Suprapubic skin (tissue), 4 donors: ENCODE measurements around the gene MARK3. TPM values are rescaled to one million over a fixed set of nuclear protein-coding genes. Genes with fewer than 3 reads are reported as not detected.
A peak's percentile ranks its signal among the peaks of the same experiment; 100 is the strongest.

Experiments
- DNase-seq, 2 donors: peaks; one replicate each; pipeline ENCODE4 v3.0.0-alpha.2; 2019; ENCODE audit warnings: low spot score in 2 of 2
- H3K27ac ChIP-seq: fragments of 200-600 bp; sonication (generic); one replicate; pipeline ENCODE4 v1.5.1; 2019
- H3K27me3 ChIP-seq: fragments of 200-600 bp; sonication (generic); one replicate; pipeline ENCODE4 v1.5.1; 2019
- H3K36me3 ChIP-seq: fragments of 200-600 bp; sonication (generic); one replicate; pipeline ENCODE4 v1.5.1; 2019
- H3K4me1 ChIP-seq: fragments of 200-600 bp; sonication (generic); one replicate; pipeline ENCODE4 v1.5.1; 2019
- H3K4me3 ChIP-seq: fragments of 200-600 bp; sonication (generic); one replicate; pipeline ENCODE4 v1.5.1; 2019; ENCODE audit warnings: mild to moderate bottlenecking
- H3K9me3 ChIP-seq: fragments of 200-600 bp; sonication (generic); one replicate; pipeline ENCODE4 v1.5.1; 2019
- EP300 ChIP-seq: sonication (generic); formaldehyde crosslinking; IDR thresholded peaks from one replicate; pipeline ENCODE4 v1.6.1; 2017; ENCODE audit warnings: antibody characterized with exemption
- POLR2A ChIP-seq, 2 donors: fragments of 450-650 bp; IDR thresholded peaks; one replicate each; pipeline ENCODE4 v1.6.1; 2017; ENCODE audit warnings: antibody characterized with exemption in 2 of 2, mild to moderate bottlenecking in 2 of 2, moderate library complexity in 2 of 2
- POLR2AphosphoS5 ChIP-seq, 3 donors: sonication (generic); formaldehyde crosslinking; IDR thresholded peaks; one replicate each; pipeline ENCODE4 v1.6.1; 2017; ENCODE audit warnings: antibody characterized with exemption in 3 of 3
- WGBS: methylation state at CpG from one replicate; pipeline ENCODE4 v1.1.5; 2018; 5-methylcytosine and 5-hydroxymethylcytosine counted together
- total RNA-seq, 4 donors: library from RNA; depleted of rRNA; stranded (reverse); fragments of >200 nt; gene quantifications; one replicate each; pipeline ENCODE4 v1.1.0, GENCODE V29; 2016
- TF ChIP-seq, protein P1 (sequence below), 2 donors: fragments of 200-600 bp in 1 of 2; fragments of 450-650 bp in 1 of 2; sonication (generic) in 1 of 2; IDR thresholded peaks; one replicate each; pipeline ENCODE4 v1.5.1; 2016 to 2019; ENCODE audit warnings: antibody characterized with exemption in 2 of 2, mild to moderate bottlenecking in 1 of 2, moderate library complexity in 1 of 2

MARK3 gene
- total RNA-seq, 4 donors from 2014 or later: 44.6 to 95.2 (median 57.2) TPM

DNA sequence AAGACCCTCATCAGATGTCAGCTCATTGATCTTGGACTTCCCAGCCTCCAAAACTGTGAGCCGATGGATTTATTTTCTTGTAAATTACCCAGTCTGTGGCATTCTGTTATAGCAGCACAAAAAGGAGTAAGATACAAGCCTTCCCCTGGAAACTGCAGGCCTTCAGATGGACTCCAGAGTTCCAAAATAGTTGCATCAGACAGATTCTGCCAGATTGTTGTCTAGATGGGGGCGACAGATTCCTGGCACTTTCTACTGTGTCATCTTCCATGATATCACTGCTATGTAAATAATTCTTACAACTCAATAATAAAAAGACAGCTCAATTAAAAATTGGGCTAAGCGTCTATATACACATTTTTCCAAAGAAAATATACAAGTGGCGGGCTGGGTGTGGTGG, 17.2 kb upstream of the MARK3 start:
- no peak overlapping the region for H3K27ac ChIP-seq
- DNase-seq: peak in 1 of 2 donors; percentile 0
- H3K4me1 ChIP-seq: no peaks in the 10 kb centered on the region
- TF ChIP-seq POLR2A (IDR thresholded peaks at IDR 0.05) (no peak), EP300 (no peak), POLR2AphosphoS5 (IDR thresholded peaks at IDR 0.05) (no peak)
- TF ChIP-seq, protein P1, sequence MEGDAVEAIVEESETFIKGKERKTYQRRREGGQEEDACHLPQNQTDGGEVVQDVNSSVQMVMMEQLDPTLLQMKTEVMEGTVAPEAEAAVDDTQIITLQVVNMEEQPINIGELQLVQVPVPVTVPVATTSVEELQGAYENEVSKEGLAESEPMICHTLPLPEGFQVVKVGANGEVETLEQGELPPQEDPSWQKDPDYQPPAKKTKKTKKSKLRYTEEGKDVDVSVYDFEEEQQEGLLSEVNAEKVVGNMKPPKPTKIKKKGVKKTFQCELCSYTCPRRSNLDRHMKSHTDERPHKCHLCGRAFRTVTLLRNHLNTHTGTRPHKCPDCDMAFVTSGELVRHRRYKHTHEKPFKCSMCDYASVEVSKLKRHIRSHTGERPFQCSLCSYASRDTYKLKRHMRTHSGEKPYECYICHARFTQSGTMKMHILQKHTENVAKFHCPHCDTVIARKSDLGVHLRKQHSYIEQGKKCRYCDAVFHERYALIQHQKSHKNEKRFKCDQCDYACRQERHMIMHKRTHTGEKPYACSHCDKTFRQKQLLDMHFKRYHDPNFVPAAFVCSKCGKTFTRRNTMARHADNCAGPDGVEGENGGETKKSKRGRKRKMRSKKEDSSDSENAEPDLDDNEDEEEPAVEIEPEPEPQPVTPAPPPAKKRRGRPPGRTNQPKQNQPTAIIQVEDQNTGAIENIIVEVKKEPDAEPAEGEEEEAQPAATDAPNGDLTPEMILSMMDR (IDR thresholded peaks at IDR 0.05): no peak
- H3K27me3 ChIP-seq: no peaks in the 10 kb centered on the region
- no peak overlapping the region for H3K4me3 ChIP-seq
- peaks cover 8% of the 10 kb centered on the region for H3K9me3 ChIP-seq
- H3K36me3 ChIP-seq: no peaks in the 10 kb centered on the region
- WGBS: 64% methylated on average over 4 of the region's 4 CpGs

DNA sequence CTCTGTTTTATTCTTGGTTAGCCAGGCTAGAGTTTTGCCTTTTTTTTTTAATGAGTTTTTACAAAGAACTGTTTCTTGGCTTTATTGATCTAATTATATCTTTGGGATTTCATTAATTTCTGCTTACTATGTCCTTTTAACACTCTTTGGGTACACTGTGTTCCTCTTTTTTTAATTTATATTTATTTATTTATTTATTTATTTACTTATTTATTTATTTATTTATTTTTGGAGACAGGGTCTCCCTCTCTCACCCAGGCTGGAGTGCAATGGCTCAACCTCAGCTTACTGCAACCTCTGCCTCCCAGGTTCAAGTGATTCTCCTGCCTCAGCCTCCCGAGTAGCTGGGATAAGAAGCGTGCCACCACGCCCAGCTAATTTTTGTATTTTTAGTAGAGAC, 15.1 kb upstream of the MARK3 start:
- TF ChIP-seq, protein P1 (IDR thresholded peaks at IDR 0.05): no peak
- TF ChIP-seq POLR2AphosphoS5 (IDR thresholded peaks at IDR 0.05): no peak
- TF ChIP-seq EP300: no peak
- TF ChIP-seq POLR2A (IDR thresholded peaks at IDR 0.05): no peak
- DNase-seq: no peak
- H3K27me3 ChIP-seq: no peaks in the 10 kb centered on the region
- no peaks in the 10 kb centered on the region for H3K4me1 ChIP-seq
- WGBS: 89% methylated on average over 3 of the region's 3 CpGs
- H3K36me3 ChIP-seq: no peaks in the 10 kb centered on the region
- H3K9me3 ChIP-seq: no peaks in the 10 kb centered on the region
- H3K27ac ChIP-seq: no peak overlapping the region
- no peak overlapping the region for H3K4me3 ChIP-seq

DNA sequence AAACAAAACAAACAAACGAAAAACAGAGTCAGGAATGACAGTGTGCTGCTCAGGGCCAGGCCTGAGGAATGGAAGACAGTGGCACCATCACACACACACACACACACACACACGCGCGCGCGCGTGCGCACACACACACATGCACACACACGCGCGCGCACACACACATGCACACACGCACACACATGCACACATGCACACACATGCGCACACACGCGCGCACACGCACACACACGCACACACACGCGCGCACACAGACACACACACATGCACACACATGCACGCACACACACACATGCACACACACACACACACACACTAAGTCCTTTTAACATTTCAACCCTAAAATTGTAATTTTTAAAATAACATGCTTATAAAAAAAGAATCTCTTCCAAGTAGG, 13.2 kb upstream of the MARK3 start:
- no peaks in the 10 kb centered on the region for H3K27me3 ChIP-seq
- no peak overlapping the region for H3K27ac ChIP-seq
- 73% methylated on average over 23 of the region's 23 CpGs for WGBS

DNA sequence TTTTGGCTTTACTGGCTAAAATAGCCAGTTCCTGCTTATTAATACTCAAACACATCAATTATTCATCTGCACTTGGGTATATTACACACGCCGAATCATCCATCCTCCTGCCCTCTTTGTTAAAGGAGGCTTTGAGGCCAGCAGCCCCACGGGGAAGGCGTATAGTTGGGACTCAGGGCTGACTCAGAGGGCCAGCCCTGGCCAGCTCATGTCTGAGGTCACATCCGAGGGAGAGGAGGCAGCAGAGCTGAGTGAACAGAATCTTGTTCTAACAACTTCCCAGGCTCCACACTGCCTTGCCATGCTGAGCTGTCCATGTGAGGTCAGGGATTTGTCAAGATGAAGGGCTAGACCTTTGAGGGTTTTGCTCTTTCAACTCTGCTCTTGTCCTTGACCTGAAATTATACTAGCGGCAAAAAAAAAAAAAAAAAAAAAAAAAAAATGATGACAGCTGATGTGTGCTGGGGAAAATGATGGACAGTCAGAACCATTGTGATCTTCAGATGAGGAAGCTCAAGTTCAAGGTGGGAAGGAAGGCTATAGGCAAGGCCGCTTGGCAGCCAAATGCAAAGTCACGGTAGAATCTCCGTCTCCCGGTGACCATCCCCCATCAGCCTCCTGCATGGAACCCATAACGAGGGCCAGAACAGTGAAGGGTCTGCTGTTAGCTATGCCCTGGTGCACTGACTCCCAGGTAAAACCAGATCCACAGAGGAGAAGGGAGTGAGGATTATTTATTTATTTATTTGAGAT, 12.5 kb upstream of the MARK3 start:
- H3K4me1 ChIP-seq: no peaks in the 10 kb centered on the region
- H3K9me3 ChIP-seq: no peaks in the 10 kb centered on the region
- no peak overlapping the region for H3K27ac ChIP-seq
- TF ChIP-seq POLR2A (IDR thresholded peaks at IDR 0.05) (no peak), EP300 (no peak), POLR2AphosphoS5 (IDR thresholded peaks at IDR 0.05) (no peak)
- TF ChIP-seq, protein P1 (IDR thresholded peaks at IDR 0.05): no peak
- no peak overlapping the region for H3K4me3 ChIP-seq
- 67% methylated on average over 11 of the region's 11 CpGs for WGBS
- no peak for DNase-seq
- no peaks in the 10 kb centered on the region for H3K36me3 ChIP-seq
- no peaks in the 10 kb centered on the region for H3K27me3 ChIP-seq

More for the DNA sequence above, 13.2 kb upstream of the MARK3 start:
- H3K36me3 ChIP-seq: no peaks in the 10 kb centered on the region
- no peaks in the 10 kb centered on the region for H3K9me3 ChIP-seq
- H3K4me1 ChIP-seq: no peaks in the 10 kb centered on the region
- H3K4me3 ChIP-seq: no peak overlapping the region
- TF ChIP-seq POLR2AphosphoS5 (IDR thresholded peaks at IDR 0.05) (no peak), EP300 (no peak)
- DNase-seq: no peak

DNA sequence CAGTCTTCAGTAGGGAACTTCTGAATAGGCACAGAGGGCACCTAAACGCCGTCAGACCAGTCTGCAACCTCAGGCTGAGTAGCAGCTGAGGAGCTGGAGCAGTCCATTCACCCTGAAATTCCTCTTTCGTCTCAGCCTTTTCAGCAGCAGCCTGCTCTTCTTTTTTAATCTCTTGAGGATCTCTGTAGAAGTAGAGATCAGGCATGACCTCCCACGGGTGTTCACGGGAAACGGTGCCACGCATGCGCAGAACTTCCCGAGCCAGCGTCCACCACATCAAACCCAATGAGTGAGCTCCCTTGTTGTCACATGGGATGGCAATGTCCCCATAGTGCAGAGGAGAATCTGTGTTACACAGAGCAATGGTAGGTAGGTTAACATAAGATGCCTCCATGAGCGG, 11.1 kb upstream of the MARK3 start:
- WGBS: 85% methylated on average over 11 of the region's 11 CpGs
- no peak overlapping the region for H3K27ac ChIP-seq
- no peaks in the 10 kb centered on the region for H3K4me1 ChIP-seq
- no peak overlapping the region for H3K4me3 ChIP-seq
- DNase-seq: no peak
- no peaks in the 10 kb centered on the region for H3K27me3 ChIP-seq
- no peaks in the 10 kb centered on the region for H3K36me3 ChIP-seq
- H3K9me3 ChIP-seq: no peaks in the 10 kb centered on the region
- TF ChIP-seq POLR2A (IDR thresholded peaks at IDR 0.05): no peak
- TF ChIP-seq POLR2AphosphoS5 (IDR thresholded peaks at IDR 0.05): no peak
- no peak for TF ChIP-seq EP300
- TF ChIP-seq, protein P1 (IDR thresholded peaks at IDR 0.05): no peak
